ENCODE measurements around the gene MLXIP. TPM values are rescaled to one million over a fixed set of nuclear protein-coding genes. Genes with fewer than 3 reads are reported as not detected.
A peak's percentile ranks its signal among the peaks of the same experiment; 100 is the strongest.

The MLXIP gene
- total and polyA plus RNA-seq, 2 of the 4 experiments (the other 2 are of a cell fraction): 2.7 to 10.8 TPM

DNA sequence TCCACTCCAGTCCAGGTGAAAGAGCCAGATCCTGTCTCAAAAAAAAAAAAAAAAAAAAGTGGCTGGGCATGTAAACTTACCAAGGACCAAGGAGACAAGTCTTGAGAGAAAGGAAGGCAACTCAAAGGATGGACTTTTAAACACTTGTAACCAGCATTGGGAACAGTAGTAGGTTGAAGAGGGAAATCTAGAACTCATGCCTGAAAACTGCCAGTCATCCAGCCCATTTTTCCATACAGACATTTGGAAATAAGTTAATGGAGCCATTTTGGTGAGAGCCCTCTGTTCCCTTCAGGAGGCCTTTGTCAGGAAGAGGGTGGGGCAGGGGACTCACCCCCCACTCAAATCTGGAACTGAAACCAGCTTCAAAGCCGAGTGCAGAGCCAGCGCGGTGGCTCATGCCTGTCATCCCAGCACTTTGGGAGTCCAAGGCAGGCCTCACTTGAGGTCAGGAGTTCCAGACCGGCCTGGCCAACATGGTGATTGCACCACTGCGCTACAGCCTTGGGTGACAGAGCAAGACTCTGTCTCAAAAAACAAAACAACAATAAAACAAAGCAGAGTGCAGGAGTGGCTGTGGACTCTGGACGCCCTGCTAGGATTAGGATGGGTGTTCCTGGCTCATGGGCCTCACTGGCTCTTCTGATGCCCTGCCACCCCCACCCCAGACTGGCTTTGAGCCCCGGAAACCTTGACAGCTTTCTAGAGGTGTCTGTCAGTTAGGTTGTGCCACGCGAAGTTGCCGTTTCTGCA, 1.6 kb upstream of the MLXIP start:
- Histone ChIP-seq H3K27ac (ENCODE audit: insufficient read depth, low read length) (no peak overlapping the region), H2AFZ (replicated peaks; ENCODE audit: low read length, poor library complexity) (no peak overlapping the region), H3K27me3 (ENCODE audit: control insufficient read depth, insufficient read depth, low read length) (peaks cover 4% of the 10 kb centered on the region; the same call in 1 of the 2 replicates), H3K56ac (ENCODE audit: extremely low read depth, insufficient read depth, low read length) (no peak overlapping the region), H2BK15ac (ENCODE audit: low read depth, low read length) (no peak overlapping the region), H3K23ac (ENCODE audit: low read depth, low read length) (no peak overlapping the region), H4K5ac (ENCODE audit: low read depth, low read length) (no peak overlapping the region), H4K8ac (ENCODE audit: low read depth in 2 of 2, low read length in 2 of 2) (no peak overlapping the region), H3K14ac (replicated peaks; ENCODE audit: low read depth, low read length) (no peak overlapping the region), H4K20me1 (ENCODE audit: insufficient read depth, low read length) (peaks cover 29% of the 10 kb centered on the region), H3K36me3 (ENCODE audit: control insufficient read depth, insufficient read depth, low read length) (no peaks in the 10 kb centered on the region), H2AK5ac (ENCODE audit: low read depth, low read length) (peak overlapping the region; percentile 39), H3K18ac (ENCODE audit: low read depth, low read length) (no peak overlapping the region), H3K4ac (ENCODE audit: low read depth, low read length) (0 out of 2 replicates have a peak overlapping the region, but pooled peaks have one; percentile 5), H3K4me1 (ENCODE audit: control insufficient read depth, insufficient read depth, low read length) (peaks cover 12% of the 10 kb centered on the region), H3K4me2 (ENCODE audit: low read depth, low read length) (no peak overlapping the region), H3K9me3 (ENCODE audit: control insufficient read depth, insufficient read depth, low read length) (no peaks in the 10 kb centered on the region), H3K79me1 (ENCODE audit: low read depth in 1 of 2, low read length in 2 of 2) (peaks cover 6 to 29% of the 10 kb centered on the region in 2 experiments; a peak in 3 of 4 replicates), H3K9me1 (ENCODE audit: insufficient read depth, low read length) (0 out of 2 replicates have a peak, but pooled peaks cover 8% of the 10 kb centered on the region), H4K91ac (ENCODE audit: insufficient read depth, low read depth, low read length) (no peak overlapping the region), H3K4me3 (ENCODE audit: insufficient read depth, low read depth, low read length) (no peak overlapping the region), H3K9ac (ENCODE audit: low read depth, low read length) (no peak overlapping the region), H2BK5ac (ENCODE audit: low read depth, low read length, poor library complexity, severe bottlenecking) (no peak overlapping the region), H2BK20ac (ENCODE audit: low read depth, low read length) (no peak overlapping the region), H2AK9ac (replicated peaks; ENCODE audit: low read depth, low read length, poor library complexity) (peak overlapping the region; percentile 37), H2BK120ac (ENCODE audit: low read depth, low read length) (no peak overlapping the region)
- in situ Hi-C loops (cut with MboI; ENCODE audit: low sequenced_read_pairs) (no loop called here), intact Hi-C loops (cut with micrococcal nuclease) (no loop called here), dilution Hi-C loops (cut with HindIII; ENCODE audit: low sequenced_read_pairs, unreplicated experiment) (no loop called here)
- no peak for ATAC-seq (ENCODE audit: low read depth)
- no TSS peak for BruUV-seq (replicated peaks)
- DNase-seq: no peak
- TF ChIP-seq, protein P1, sequence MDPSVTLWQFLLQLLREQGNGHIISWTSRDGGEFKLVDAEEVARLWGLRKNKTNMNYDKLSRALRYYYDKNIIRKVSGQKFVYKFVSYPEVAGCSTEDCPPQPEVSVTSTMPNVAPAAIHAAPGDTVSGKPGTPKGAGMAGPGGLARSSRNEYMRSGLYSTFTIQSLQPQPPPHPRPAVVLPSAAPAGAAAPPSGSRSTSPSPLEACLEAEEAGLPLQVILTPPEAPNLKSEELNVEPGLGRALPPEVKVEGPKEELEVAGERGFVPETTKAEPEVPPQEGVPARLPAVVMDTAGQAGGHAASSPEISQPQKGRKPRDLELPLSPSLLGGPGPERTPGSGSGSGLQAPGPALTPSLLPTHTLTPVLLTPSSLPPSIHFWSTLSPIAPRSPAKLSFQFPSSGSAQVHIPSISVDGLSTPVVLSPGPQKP (IDR thresholded peaks at IDR 0.05; ENCODE audit: borderline replicate concordance, low read depth, low read length): no peak
- TF ChIP-seq NFE2L2 (IDR thresholded peaks at IDR 0.05; ENCODE audit: low read depth, low read length): peak; percentile 5; the same call in 1 of the 2 replicates
- TF ChIP-seq POLR2A (IDR thresholded peaks at IDR 0.05; ENCODE audit: low read depth, low read length): no peak
- WGBS, 2 experiments (ENCODE audit: extremely low coverage in 2 of 2, insufficient read length in 1 of 2): 95% methylated on average over 3 of the region's 10 CpGs; no CpG with 5 or more reads in 1 of the 2 experiments
- ChIA-PET POLR2A (ENCODE audit: unreplicated experiment) (no interaction called here), CTCF (no interaction called here)

All from IMR-90 (cell line).